GM18517 (cell line): ENCODE measurements around the gene SPTY2D1.
"Not testable (repeated sequence)": the region's sequence is repeated elsewhere in the genome, so short reads cannot be mapped to it uniquely, and the experiment has no call there.

Source experiments
- ATAC-seq: cut with Tn5 transposase; IDR thresholded peaks from one replicate; pipeline ENCODE4 v1.9.1; 2021; ENCODE audit warnings: mild to moderate bottlenecking, moderate library complexity; ENCODE audit not compliant: unreplicated experiment

SPTY2D1 gene

GRCh38 chr11:18618342-18619025 is 15.7 kb downstream of the SPTY2D1 start:
- no peak for ATAC-seq

GRCh38 chr11:18617688-18618341 is 16.3 kb downstream of the SPTY2D1 start:
- no peak for ATAC-seq

- ATAC-seq, result peak; percentile 96
Observed at GRCh38 chr11:18615628-18616392, 18.3 kb downstream of the SPTY2D1 start.

GRCh38 chr11:18614667-18615066 is 19.5 kb downstream of the SPTY2D1 start:
- no peak for ATAC-seq

- ATAC-seq, result no peak
Observed at GRCh38 chr11:18612394-18612793, 21.7 kb downstream of the SPTY2D1 start.

GRCh38 chr11:18611196-18611595 is 22.9 kb downstream of the SPTY2D1 start:
- no peak for ATAC-seq

GRCh38 chr11:18608376-18608775 is 25.8 kb downstream of the SPTY2D1 start:
- no peak for ATAC-seq

GRCh38 chr11:18600915-18601569 is 33.1 kb downstream of the SPTY2D1 start:
- no peak for ATAC-seq

- no peak for ATAC-seq
Observed at GRCh38 chr11:18599739-18600230, 34.4 kb downstream of the SPTY2D1 start, which contains the start of gene MISFA. Gene MISFA, plus strand, starts transcription at chr11:18599789. Its CDS starts 140 bp downstream, at chr11:18599929.

- no peak for ATAC-seq
Observed at GRCh38 chr11:18594999-18595749, 39.0 kb downstream of the SPTY2D1 start.

GRCh38 chr11:18594088-18594487 is 40.1 kb downstream of the SPTY2D1 start:
- ATAC-seq, result not testable (repeated sequence)

- no peak for ATAC-seq
Observed at GRCh38 chr11:18590571-18590970, 43.6 kb downstream of the SPTY2D1 start.

GRCh38 chr11:18588297-18589252 is 45.6 kb downstream of the SPTY2D1 start, which contains the start of gene UEVLD:
Gene UEVLD, minus strand, starts transcription at chr11:18588734. Its CDS starts 80 bp downstream, at chr11:18588654.
- ATAC-seq, result peak; percentile 53

- ATAC-seq, result no peak
Observed at GRCh38 chr11:18581825-18582224, 52.3 kb downstream of the SPTY2D1 start.

GRCh38 chr11:18580113-18580766 is 53.9 kb downstream of the SPTY2D1 start:
- no peak for ATAC-seq

GRCh38 chr11:18578975-18579598 is 55.1 kb downstream of the SPTY2D1 start:
- peak; percentile 86 for ATAC-seq

GRCh38 chr11:18575361-18575760 is 58.8 kb downstream of the SPTY2D1 start:
- no peak for ATAC-seq

GRCh38 chr11:18567081-18567480 is 67.1 kb downstream of the SPTY2D1 start:
- ATAC-seq, result no peak
